HL-60 (cell line): ENCODE measurements around the gene PRDM8.

Experiments
- DNase-seq, 2 experiments: peaks; one replicate each; pipeline ENCODE4 v3.0.0-alpha.2; 2010 to 2020; ENCODE audit warnings: low read depth in 1 of 2, low spot score in 1 of 2
- H3K27ac ChIP-seq: fragments of 250-450 bp; sonication (Bioruptor Pico); replicated peaks from 2 replicates; pipeline ENCODE4 v1.5.1; 2020; ENCODE audit warnings: mild to moderate bottlenecking, moderate library complexity
- H3K27me3 ChIP-seq: fragments of 250-450 bp; sonication (Bioruptor Pico); 2 replicates; pipeline ENCODE4 v1.5.1; 2021; ENCODE audit warnings: mild to moderate bottlenecking, moderate library complexity; ENCODE audit not compliant: insufficient read depth, poor library complexity, severe bottlenecking
- H3K4me3 ChIP-seq: replicated peaks from 2 replicates; pipeline ENCODE4 v1.5.1; 2011; ENCODE audit warnings: mild to moderate bottlenecking, control low read depth, low read length; ENCODE audit not compliant: insufficient read depth
- CTCF ChIP-seq: IDR thresholded peaks from one replicate; pipeline ENCODE4 v1.5.1; 2011; ENCODE audit warnings: low read length, control low read depth, inconsistent platforms; ENCODE audit not compliant: insufficient read depth
- GABPA ChIP-seq: IDR thresholded peaks from 2 replicates; pipeline ENCODE4 v1.6.1; 2012; ENCODE audit warnings: low read depth
- POLR2AphosphoS5 ChIP-seq: IDR thresholded peaks from 2 replicates; pipeline ENCODE4 v1.6.1; 2012; ENCODE audit warnings: low read depth
- SPI1 ChIP-seq: IDR thresholded peaks from 2 replicates; pipeline ENCODE4 v1.6.1; 2012; ENCODE audit warnings: low read depth, mild to moderate bottlenecking, borderline replicate concordance
- TF ChIP-seq, protein P1 (sequence below): IDR thresholded peaks from 2 replicates; pipeline ENCODE4 v1.6.1; 2012; ENCODE audit warnings: low read depth; ENCODE audit not compliant: insufficient replicate concordance

PRDM8 gene

DNA sequence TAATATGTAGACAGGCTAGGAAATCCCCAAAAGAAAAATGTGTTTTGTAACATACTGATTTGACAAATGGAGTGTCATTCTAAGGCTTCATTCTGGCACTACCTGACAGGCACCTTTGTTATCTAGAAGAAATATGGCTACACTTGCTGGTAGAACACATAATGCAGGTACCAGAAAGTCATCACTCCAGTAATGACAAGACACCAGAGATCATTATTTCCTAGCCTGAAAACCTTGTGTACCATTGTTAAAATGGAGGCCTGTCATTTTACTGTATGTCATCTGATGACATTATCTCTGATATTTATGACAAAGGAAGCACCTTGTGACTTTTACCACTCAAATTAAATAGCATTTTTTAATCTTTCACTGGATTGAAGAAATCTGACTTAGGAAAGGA, 55.6 kb downstream of the PRDM8 start:
- no peak for DNase-seq
- H3K27ac ChIP-seq, result no peak overlapping the region
- H3K4me3 ChIP-seq, result no peak overlapping the region
- TF ChIP-seq GABPA, result no peak
- TF ChIP-seq, protein P1, sequence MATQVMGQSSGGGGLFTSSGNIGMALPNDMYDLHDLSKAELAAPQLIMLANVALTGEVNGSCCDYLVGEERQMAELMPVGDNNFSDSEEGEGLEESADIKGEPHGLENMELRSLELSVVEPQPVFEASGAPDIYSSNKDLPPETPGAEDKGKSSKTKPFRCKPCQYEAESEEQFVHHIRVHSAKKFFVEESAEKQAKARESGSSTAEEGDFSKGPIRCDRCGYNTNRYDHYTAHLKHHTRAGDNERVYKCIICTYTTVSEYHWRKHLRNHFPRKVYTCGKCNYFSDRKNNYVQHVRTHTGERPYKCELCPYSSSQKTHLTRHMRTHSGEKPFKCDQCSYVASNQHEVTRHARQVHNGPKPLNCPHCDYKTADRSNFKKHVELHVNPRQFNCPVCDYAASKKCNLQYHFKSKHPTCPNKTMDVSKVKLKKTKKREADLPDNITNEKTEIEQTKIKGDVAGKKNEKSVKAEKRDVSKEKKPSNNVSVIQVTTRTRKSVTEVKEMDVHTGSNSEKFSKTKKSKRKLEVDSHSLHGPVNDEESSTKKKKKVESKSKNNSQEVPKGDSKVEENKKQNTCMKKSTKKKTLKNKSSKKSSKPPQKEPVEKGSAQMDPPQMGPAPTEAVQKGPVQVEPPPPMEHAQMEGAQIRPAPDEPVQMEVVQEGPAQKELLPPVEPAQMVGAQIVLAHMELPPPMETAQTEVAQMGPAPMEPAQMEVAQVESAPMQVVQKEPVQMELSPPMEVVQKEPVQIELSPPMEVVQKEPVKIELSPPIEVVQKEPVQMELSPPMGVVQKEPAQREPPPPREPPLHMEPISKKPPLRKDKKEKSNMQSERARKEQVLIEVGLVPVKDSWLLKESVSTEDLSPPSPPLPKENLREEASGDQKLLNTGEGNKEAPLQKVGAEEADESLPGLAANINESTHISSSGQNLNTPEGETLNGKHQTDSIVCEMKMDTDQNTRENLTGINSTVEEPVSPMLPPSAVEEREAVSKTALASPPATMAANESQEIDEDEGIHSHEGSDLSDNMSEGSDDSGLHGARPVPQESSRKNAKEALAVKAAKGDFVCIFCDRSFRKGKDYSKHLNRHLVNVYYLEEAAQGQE, result no peak
- TF ChIP-seq SPI1, result no peak
- TF ChIP-seq CTCF, result no peak
- TF ChIP-seq POLR2AphosphoS5, result no peak
- H3K27me3 ChIP-seq, result peaks cover under 1% of the 10 kb centered on the region

- Histone ChIP-seq H3K27me3 (peaks cover 6% of the 10 kb centered on the region), H3K27ac (no peak overlapping the region), H3K4me3 (no peak overlapping the region)
- DNase-seq, result no peak
- no peak for TF ChIP-seq POLR2AphosphoS5
- TF ChIP-seq, protein P1, result no peak
- TF ChIP-seq CTCF, result no peak
- no peak for TF ChIP-seq SPI1
- TF ChIP-seq GABPA, result no peak
Measured at GRCh38 chr4:80253510-80253909, 56.2 kb downstream of the PRDM8 start.
